ENCODE results near the gene ACTMAP. TPM values are rescaled to one million over a fixed set of nuclear protein-coding genes. Genes with fewer than 3 reads are reported as not detected.

Gene ACTMAP
- total RNA-seq, 1 experiment from 2014 or later = 28.0 TPM

DNA sequence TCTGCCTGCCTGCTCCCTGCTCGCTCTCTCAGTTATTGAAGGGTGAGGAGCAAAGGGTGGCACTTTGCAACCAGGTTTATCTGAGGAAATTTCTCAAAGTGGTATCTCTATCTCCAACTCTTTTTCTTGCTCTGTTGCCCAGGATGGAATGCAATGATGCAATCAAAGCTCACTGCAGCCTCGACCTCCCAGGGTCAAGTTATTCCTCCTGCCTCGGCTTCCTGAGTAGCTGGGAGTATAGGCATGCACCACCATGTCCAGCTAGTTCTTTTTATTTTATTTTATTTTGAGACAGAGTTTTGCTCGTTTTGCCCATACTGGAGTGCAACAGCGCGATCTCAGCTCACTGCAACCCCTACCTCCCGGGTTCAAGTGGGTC lies 4.9 kb downstream of the ACTMAP start:
- no peaks in the 10 kb centered on the region for H3K27me3 Mint-ChIP-seq (ENCODE audit: insufficient read depth, unreplicated experiment)
- TSS peak; percentile 57 for BruUV-seq (replicated peaks)
- Histone ChIP-seq H3K9me3 (no peaks in the 10 kb centered on the region), H3K4me3 (ENCODE audit: low read depth, low read length) (no peak overlapping the region), H3K27me3 (replicated peaks; ENCODE audit: control insufficient read depth, insufficient read depth, low read length) (no peaks in the 10 kb centered on the region), H3K4me1 (peaks cover 28% of the 10 kb centered on the region), H3K36me3 (ENCODE audit: control insufficient read depth, insufficient read depth, low read length) (no peaks in the 10 kb centered on the region)
- H3K36me3 Mint-ChIP-seq (ENCODE audit: insufficient read depth, unreplicated experiment) = peaks cover 62% of the 10 kb centered on the region
- CTCF ChIA-PET = interaction anchor here (0.6 to 1.1 kb wide), 5 partner anchors 32 to 399 kb away, joined by 3 to 8 read pairs (median 3); partner anchors contain the start of gene RAB4B
- no peaks in the 10 kb centered on the region for H3K9me3 Mint-ChIP-seq (ENCODE audit: unreplicated experiment)
- H3K4me1 Mint-ChIP-seq (ENCODE audit: low read depth, unreplicated experiment) = peaks cover 22% of the 10 kb centered on the region
- peak overlapping the region; percentile 30 for H3K4me3 Mint-ChIP-seq (ENCODE audit: unreplicated experiment)
- peak; percentile 57 to 60 for DNase-seq
- TF ChIP-seq, protein P1, sequence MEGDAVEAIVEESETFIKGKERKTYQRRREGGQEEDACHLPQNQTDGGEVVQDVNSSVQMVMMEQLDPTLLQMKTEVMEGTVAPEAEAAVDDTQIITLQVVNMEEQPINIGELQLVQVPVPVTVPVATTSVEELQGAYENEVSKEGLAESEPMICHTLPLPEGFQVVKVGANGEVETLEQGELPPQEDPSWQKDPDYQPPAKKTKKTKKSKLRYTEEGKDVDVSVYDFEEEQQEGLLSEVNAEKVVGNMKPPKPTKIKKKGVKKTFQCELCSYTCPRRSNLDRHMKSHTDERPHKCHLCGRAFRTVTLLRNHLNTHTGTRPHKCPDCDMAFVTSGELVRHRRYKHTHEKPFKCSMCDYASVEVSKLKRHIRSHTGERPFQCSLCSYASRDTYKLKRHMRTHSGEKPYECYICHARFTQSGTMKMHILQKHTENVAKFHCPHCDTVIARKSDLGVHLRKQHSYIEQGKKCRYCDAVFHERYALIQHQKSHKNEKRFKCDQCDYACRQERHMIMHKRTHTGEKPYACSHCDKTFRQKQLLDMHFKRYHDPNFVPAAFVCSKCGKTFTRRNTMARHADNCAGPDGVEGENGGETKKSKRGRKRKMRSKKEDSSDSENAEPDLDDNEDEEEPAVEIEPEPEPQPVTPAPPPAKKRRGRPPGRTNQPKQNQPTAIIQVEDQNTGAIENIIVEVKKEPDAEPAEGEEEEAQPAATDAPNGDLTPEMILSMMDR (IDR thresholded peaks at IDR 0.05; ENCODE audit: insufficient read depth in 1 of 2, low read depth in 1 of 2, low read length in 1 of 2, severe bottlenecking in 1 of 2, unreplicated experiment in 1 of 2) = no peak
- intact Hi-C loops (cut with micrococcal nuclease; ENCODE audit: unreplicated experiment) = no loop called here
- POLR2A ChIA-PET = interaction anchor here (0.6 to 1.9 kb wide), 3 partner anchors 10 to 427 kb away, joined by 3 to 10 read pairs (median 5); partner anchors contain the start of gene RAB4B
- H3K27ac Mint-ChIP-seq (ENCODE audit: unreplicated experiment) = peak overlapping the region; percentile 86

DNA sequence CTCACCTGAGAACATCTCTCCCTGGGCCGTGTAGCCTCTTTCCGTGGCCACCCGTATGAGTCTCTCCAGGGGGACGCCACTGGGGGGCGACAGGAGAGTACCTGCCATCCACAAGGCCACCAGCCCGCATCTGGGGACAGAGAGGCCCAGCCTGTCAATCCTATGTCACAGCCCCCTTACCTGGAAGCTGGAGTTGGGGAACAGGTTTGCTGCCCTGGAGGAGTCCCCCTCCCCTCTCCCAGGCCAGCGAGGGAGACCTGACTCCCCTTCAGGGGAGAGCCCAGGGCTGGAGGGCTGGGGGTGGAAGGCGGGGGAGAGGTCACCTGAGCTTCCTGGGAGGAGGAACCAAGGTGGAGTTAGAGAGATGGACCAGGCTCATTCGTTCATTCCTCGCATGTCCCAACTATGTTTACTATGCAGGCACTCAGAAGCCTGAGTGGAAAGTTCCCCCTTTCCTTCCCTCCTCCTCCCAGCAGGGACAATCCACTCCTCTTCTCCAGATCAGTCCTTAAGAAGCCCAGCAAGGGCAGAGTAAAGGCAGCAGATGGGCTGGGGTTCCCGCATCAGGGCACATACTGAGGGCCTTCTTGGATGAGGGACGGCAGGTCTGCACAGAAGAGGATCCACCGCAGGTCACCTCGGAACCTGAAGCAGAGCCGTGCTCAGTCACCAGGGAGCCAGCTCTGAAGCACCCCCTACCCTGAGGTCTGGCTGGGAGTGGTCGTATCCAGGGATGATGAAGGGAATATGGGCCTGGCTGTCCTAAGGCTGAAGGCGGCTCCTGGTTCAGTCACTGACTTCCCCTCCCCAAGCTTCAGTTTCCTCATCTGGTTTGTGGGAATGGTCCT lies 5.5 kb downstream of the ACTMAP start:
- no peaks in the 10 kb centered on the region for H3K27me3 Mint-ChIP-seq (ENCODE audit: insufficient read depth, unreplicated experiment)
- H3K4me3 Mint-ChIP-seq (ENCODE audit: unreplicated experiment) = peak overlapping the region; percentile 30
- Histone ChIP-seq H3K9me3 (no peaks in the 10 kb centered on the region), H3K36me3 (ENCODE audit: control insufficient read depth, insufficient read depth, low read length) (peaks cover 1% of the 10 kb centered on the region; the same call in 1 of the 2 replicates), H3K4me1 (peaks cover 27% of the 10 kb centered on the region), H3K27me3 (replicated peaks; ENCODE audit: control insufficient read depth, insufficient read depth, low read length) (no peaks in the 10 kb centered on the region), H3K4me3 (ENCODE audit: low read depth, low read length) (no peak overlapping the region)
- TF ChIP-seq, protein P1 (IDR thresholded peaks at IDR 0.05; ENCODE audit: insufficient read depth in 1 of 2, low read depth in 1 of 2, low read length in 1 of 2, severe bottlenecking in 1 of 2, unreplicated experiment in 1 of 2) = peak; percentile 37 to 41
- POLR2A ChIA-PET = interaction anchor here (0.6 to 1.9 kb wide), 5 partner anchors 9 to 428 kb away, joined by 3 to 10 read pairs (median 5); partner anchors contain the start of genes EGLN2, NUMBL and RAB4B
- H3K27ac Mint-ChIP-seq (ENCODE audit: unreplicated experiment) = peak overlapping the region; percentile 86
- no peaks in the 10 kb centered on the region for H3K9me3 Mint-ChIP-seq (ENCODE audit: unreplicated experiment)
- peak; percentile 75 for DNase-seq
- H3K36me3 Mint-ChIP-seq (ENCODE audit: insufficient read depth, unreplicated experiment) = peaks cover 62% of the 10 kb centered on the region
- H3K4me1 Mint-ChIP-seq (ENCODE audit: low read depth, unreplicated experiment) = peaks cover 16% of the 10 kb centered on the region
- BruUV-seq (replicated peaks) = no TSS peak
- intact Hi-C loops (cut with micrococcal nuclease; ENCODE audit: unreplicated experiment) = no loop called here
- CTCF ChIA-PET = interaction anchor here (0.8 to 1.1 kb wide), 5 partner anchors 33 to 141 kb away, joined by 3 to 8 read pairs (median 3); partner anchors contain the start of gene RAB4B

DNA sequence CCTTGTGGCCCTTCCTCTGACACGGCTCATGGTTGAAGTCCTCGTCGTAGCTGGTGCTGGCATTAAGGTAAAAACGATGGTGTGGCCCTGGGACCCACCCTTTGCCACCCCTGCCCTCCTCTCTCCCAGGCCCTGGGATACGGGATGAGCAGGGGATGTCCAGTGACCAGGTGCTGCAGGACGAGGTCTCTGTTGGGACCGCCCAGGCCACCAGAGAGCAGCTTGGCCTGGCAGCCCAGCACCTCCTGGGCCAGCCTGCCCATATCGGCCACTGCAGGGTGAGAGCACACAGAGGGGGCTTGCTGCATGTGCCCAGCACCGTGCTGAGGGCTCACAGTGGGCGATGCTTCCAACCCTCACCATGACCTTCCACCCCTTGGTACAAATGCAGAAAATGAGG lies 6.4 kb downstream of the ACTMAP start:
- Mint-ChIP-seq H3K27me3 (ENCODE audit: insufficient read depth, unreplicated experiment) (no peaks in the 10 kb centered on the region), H3K27ac (ENCODE audit: unreplicated experiment) (peak overlapping the region; percentile 86), H3K9me3 (ENCODE audit: unreplicated experiment) (no peaks in the 10 kb centered on the region), H3K4me3 (ENCODE audit: unreplicated experiment) (no peak overlapping the region), H3K4me1 (ENCODE audit: low read depth, unreplicated experiment) (peaks cover 14% of the 10 kb centered on the region), H3K36me3 (ENCODE audit: insufficient read depth, unreplicated experiment) (peaks cover 61% of the 10 kb centered on the region)
- ChIA-PET POLR2A (interaction anchor here (0.7 to 0.9 kb wide), 2 partner anchors 34 to 54 kb away, joined by 4 to 5 read pairs; partner anchors contain the start of gene NUMBL), CTCF (interaction anchor here (0.6 to 1.0 kb wide), 2 partner anchors 13 to 118 kb away, joined by 3 to 6 read pairs; no protein-coding TSS in a partner anchor)
- no TSS peak for BruUV-seq (replicated peaks)
- Histone ChIP-seq H3K27me3 (replicated peaks; ENCODE audit: control insufficient read depth, insufficient read depth, low read length) (no peaks in the 10 kb centered on the region), H3K4me1 (peaks cover 20% of the 10 kb centered on the region), H3K36me3 (ENCODE audit: control insufficient read depth, insufficient read depth, low read length) (peaks cover 1% of the 10 kb centered on the region; the same call in 1 of the 2 replicates), H3K4me3 (ENCODE audit: low read depth, low read length) (no peak overlapping the region), H3K9me3 (no peaks in the 10 kb centered on the region)
- intact Hi-C loops (cut with micrococcal nuclease; ENCODE audit: unreplicated experiment) = no loop called here
- DNase-seq = no peak
- TF ChIP-seq, protein P1 (IDR thresholded peaks at IDR 0.05; ENCODE audit: insufficient read depth in 1 of 2, low read depth in 1 of 2, low read length in 1 of 2, severe bottlenecking in 1 of 2, unreplicated experiment in 1 of 2) = no peak

Data from Caco-2 (cell line).